Measurements from ENCODE around the gene CBLL1.

The CBLL1 gene

DNA sequence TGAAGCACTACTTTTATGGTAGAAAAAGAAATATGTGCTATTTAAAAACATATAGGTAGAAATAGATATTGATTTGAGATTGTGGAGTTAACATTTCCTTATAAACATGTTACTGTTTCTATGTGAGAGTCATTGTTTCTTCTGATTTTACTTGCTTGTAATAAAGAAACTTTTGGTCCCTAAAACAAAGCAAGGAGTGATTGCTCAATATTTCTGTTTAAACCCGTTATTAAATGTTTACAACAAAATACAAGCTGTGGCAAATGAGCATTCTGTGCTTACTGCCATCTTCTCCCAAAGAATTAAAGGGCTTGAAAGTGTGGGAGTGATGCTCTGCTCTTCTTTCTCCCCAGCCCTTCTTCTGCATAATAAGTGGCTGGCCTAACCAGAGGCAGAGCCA, 22.7 kb upstream of the CBLL1 start:
- DNase-seq (ENCODE audit: low spot score) (no peak), ATAC-seq (ENCODE audit: low read depth) (no peak)
- H3K4me3 ChIP-seq (ENCODE audit: severe bottlenecking): no peak overlapping the region
- no peaks in the 10 kb centered on the region for H3K4me1 ChIP-seq (ENCODE audit: insufficient read depth, poor library complexity, severe bottlenecking)
- TF ChIP-seq, protein P1, sequence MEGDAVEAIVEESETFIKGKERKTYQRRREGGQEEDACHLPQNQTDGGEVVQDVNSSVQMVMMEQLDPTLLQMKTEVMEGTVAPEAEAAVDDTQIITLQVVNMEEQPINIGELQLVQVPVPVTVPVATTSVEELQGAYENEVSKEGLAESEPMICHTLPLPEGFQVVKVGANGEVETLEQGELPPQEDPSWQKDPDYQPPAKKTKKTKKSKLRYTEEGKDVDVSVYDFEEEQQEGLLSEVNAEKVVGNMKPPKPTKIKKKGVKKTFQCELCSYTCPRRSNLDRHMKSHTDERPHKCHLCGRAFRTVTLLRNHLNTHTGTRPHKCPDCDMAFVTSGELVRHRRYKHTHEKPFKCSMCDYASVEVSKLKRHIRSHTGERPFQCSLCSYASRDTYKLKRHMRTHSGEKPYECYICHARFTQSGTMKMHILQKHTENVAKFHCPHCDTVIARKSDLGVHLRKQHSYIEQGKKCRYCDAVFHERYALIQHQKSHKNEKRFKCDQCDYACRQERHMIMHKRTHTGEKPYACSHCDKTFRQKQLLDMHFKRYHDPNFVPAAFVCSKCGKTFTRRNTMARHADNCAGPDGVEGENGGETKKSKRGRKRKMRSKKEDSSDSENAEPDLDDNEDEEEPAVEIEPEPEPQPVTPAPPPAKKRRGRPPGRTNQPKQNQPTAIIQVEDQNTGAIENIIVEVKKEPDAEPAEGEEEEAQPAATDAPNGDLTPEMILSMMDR (IDR thresholded peaks at IDR 0.05; ENCODE audit: poor library complexity, severe bottlenecking): no peak
- H3K27me3 ChIP-seq (ENCODE audit: insufficient read depth, poor library complexity, severe bottlenecking): no peaks in the 10 kb centered on the region
- no peaks in the 10 kb centered on the region for H3K36me3 ChIP-seq (ENCODE audit: low read depth)
- H3K27ac ChIP-seq (ENCODE audit: poor library complexity, severe bottlenecking): no peak overlapping the region
- H3K9me3 ChIP-seq (ENCODE audit: severe bottlenecking): no peaks in the 10 kb centered on the region

DNA sequence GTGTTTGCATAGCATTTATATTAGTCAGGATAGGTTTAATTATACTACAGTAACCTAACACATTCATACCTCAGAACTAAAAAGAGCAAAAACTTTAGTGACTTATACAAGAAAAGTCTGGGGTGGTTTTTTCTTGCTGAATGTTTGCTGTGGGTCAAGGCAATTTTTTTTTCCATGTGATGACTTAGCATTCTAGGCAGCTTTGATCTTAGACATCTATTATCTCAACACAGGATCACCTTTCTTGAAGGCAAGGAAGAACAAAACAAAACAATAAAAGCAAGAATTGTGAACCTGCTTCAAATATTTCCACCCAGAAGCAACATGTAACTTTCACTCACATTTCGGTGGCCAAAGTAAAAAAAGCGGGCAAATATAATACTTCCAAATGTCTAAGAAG, 20.7 kb upstream of the CBLL1 start:
- ATAC-seq (ENCODE audit: low read depth) (no peak), DNase-seq (ENCODE audit: low spot score) (no peak)
- no peak overlapping the region for H3K4me3 ChIP-seq (ENCODE audit: severe bottlenecking)
- peaks cover 1% of the 10 kb centered on the region for H3K27me3 ChIP-seq (ENCODE audit: insufficient read depth, poor library complexity, severe bottlenecking)
- H3K36me3 ChIP-seq (ENCODE audit: low read depth): no peaks in the 10 kb centered on the region
- H3K27ac ChIP-seq (ENCODE audit: poor library complexity, severe bottlenecking): no peak overlapping the region
- H3K4me1 ChIP-seq (ENCODE audit: insufficient read depth, poor library complexity, severe bottlenecking): no peaks in the 10 kb centered on the region
- H3K9me3 ChIP-seq (ENCODE audit: severe bottlenecking): no peaks in the 10 kb centered on the region
- TF ChIP-seq, protein P1 (IDR thresholded peaks at IDR 0.05; ENCODE audit: poor library complexity, severe bottlenecking): no peak

DNA sequence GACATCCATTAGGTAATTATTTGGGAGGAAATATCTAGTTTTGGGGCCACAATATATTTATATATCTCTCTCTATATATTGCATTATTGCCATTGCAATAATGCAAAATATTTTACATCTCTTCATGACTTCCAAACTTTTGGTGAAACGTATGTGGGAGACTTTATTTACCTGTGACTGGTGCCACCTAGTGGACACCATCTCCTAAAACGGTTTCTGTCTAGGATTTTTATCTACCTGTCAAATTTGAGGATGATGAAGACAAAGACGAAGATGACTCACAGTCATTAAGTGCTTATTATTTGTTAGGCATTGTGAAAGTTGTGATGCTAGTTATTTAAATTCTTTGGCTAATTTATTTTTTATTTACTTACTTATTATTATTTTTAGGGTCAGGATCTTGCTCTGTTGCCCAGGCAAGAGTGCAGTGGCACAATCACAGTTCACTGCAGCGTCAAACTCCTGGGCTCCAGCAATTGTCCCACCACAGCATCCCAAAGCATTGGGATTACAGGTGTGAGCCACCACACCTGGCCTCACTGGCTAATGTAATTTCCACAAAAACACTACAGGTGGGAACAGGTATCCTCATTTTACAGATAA, 18.7 kb upstream of the CBLL1 start:
- Histone ChIP-seq H3K27me3 (ENCODE audit: insufficient read depth, poor library complexity, severe bottlenecking) (peaks cover 8% of the 10 kb centered on the region), H3K36me3 (ENCODE audit: low read depth) (no peaks in the 10 kb centered on the region), H3K27ac (ENCODE audit: poor library complexity, severe bottlenecking) (no peak overlapping the region), H3K4me1 (ENCODE audit: insufficient read depth, poor library complexity, severe bottlenecking) (no peaks in the 10 kb centered on the region), H3K9me3 (ENCODE audit: severe bottlenecking) (no peaks in the 10 kb centered on the region), H3K4me3 (ENCODE audit: severe bottlenecking) (no peak overlapping the region)
- DNase-seq (ENCODE audit: low spot score) (no peak), ATAC-seq (ENCODE audit: low read depth) (peak; percentile 62)
- TF ChIP-seq, protein P1 (IDR thresholded peaks at IDR 0.05; ENCODE audit: poor library complexity, severe bottlenecking): peak; percentile 82

DNA sequence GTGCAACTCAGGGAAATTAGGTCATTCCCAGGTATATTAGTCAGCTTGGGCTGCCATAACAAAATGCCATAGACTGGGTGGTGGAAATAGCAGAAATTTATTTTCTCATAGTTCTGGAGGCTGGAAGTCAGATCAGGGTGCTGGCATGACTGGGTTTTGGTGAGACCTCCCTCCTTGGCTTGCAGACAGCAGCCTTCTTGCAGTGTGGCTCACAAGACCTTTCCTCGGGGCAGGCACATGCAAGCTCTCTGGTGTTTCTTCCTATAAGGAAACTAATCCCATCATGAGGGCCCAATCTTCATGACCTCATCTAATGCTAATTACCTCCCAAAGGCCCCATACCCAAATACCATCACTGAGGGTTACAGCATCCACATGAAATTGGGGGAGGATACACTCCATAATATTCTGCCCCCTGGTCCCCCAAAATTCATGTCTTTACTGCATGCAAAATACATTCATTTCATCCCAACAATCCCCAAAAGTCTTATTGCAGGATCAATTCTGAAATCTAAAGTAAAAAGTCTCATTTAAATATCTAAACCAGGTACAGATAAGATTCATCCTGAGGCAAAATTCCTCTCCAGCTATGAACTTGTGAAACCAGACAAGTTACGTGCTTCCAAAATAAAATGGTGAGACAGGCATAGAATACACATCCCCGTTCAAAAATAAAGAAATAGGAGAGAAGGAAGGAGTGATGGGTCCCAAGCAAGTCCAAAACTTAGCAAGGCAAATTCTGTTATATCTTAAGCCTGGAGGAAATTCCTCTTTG, 17.4 kb upstream of the CBLL1 start:
- no peak for ATAC-seq (ENCODE audit: low read depth)

More for the DNA sequence above, 17.4 kb upstream of the CBLL1 start:
- H3K36me3 ChIP-seq (ENCODE audit: low read depth): no peaks in the 10 kb centered on the region
- H3K27ac ChIP-seq (ENCODE audit: poor library complexity, severe bottlenecking): no peak overlapping the region
- peaks cover 8% of the 10 kb centered on the region for H3K27me3 ChIP-seq (ENCODE audit: insufficient read depth, poor library complexity, severe bottlenecking)
- no peaks in the 10 kb centered on the region for H3K9me3 ChIP-seq (ENCODE audit: severe bottlenecking)
- no peaks in the 10 kb centered on the region for H3K4me1 ChIP-seq (ENCODE audit: insufficient read depth, poor library complexity, severe bottlenecking)
- no peak for DNase-seq (ENCODE audit: low spot score)
- TF ChIP-seq, protein P1 (IDR thresholded peaks at IDR 0.05; ENCODE audit: poor library complexity, severe bottlenecking): no peak
- no peak overlapping the region for H3K4me3 ChIP-seq (ENCODE audit: severe bottlenecking)

Measured in RWPE2 (cell line).